K562 (cell line): ENCODE results near the gene SLC38A2. TPM values are rescaled to one million over a fixed set of nuclear protein-coding genes. Genes with fewer than 3 reads are reported as not detected.
A peak's percentile ranks its signal among the peaks of the same experiment; 100 is the strongest.

ENCODE experiments used
- BMI1 ChIP-seq: fragments of 150-350 bp; IDR thresholded peaks from 2 replicates; pipeline ENCODE4 v1.6.1; 2014; ENCODE audit warnings: low read length
- BRD9 ChIP-seq: fragments of 450-650 bp; IDR thresholded peaks from 2 replicates; pipeline ENCODE4 v1.6.1; 2018; ENCODE audit warnings: low read depth; ENCODE audit not compliant: partially characterized antibody
- CTBP1 ChIP-seq: fragments of 450-650 bp; IDR thresholded peaks from 2 replicates; pipeline ENCODE4 v1.6.1; 2016; ENCODE audit warnings: borderline replicate concordance
- IFI16 ChIP-seq: fragments of 250-450 bp; sonication (Bioruptor Pico); IDR thresholded peaks from 2 replicates; pipeline ENCODE4 v2.1.2; 2022; ENCODE audit warnings: mild to moderate bottlenecking, inconsistent platforms
- NCOA2 ChIP-seq, 2 experiments: fragments of 450-650 bp; IDR thresholded peaks; 2 replicates each; pipeline ENCODE4 v1.6.1; 2018; ENCODE audit warnings: mild to moderate bottlenecking in 2 of 2, moderate library complexity in 1 of 2; ENCODE audit not compliant: partially characterized antibody in 2 of 2
- PCBP2 ChIP-seq: fragments of 200-400 bp; formaldehyde crosslinking; IDR thresholded peaks from 2 replicates; pipeline ENCODE4 v1.6.1; 2018; ENCODE audit warnings: low read length, low read depth, mild to moderate bottlenecking, moderate library complexity; ENCODE audit not compliant: poor library complexity, severe bottlenecking
- POLR3A ChIP-seq: IDR thresholded peaks from 2 replicates; pipeline ENCODE4 v1.6.1; 2011; ENCODE audit warnings: borderline replicate concordance, mild to moderate bottlenecking, moderate library complexity; ENCODE audit not compliant: insufficient read length, insufficient read depth; ENCODE audit errors: extremely low read depth
- RBM39 ChIP-seq: fragments of 200-400 bp; formaldehyde crosslinking; optimal IDR thresholded peaks from 2 replicates; pipeline ENCODE3; 2018; ENCODE audit warnings: low read depth, low read length
- RHOXF2B ChIP-seq: fragments of 250-450 bp; sonication (Bioruptor Pico); conservative IDR thresholded peaks from 2 replicates; pipeline ENCODE4 v1.5.1; 2021
- RNF2 ChIP-seq: sonication (generic); IDR thresholded peaks from 2 replicates; pipeline ENCODE4 v1.6.1; 2016
- U2AF1 ChIP-seq: fragments of 200-400 bp; formaldehyde crosslinking; optimal IDR thresholded peaks from 2 replicates; pipeline ENCODE3; 2017; ENCODE audit warnings: mild to moderate bottlenecking, low read depth, low read length, moderate library complexity
- ZNF212 ChIP-seq: fragments of 450-650 bp; formaldehyde crosslinking; IDR thresholded peaks from 2 replicates; pipeline ENCODE4 v1.4.0; 2020; ENCODE audit warnings: mild to moderate bottlenecking
- ZNF324 ChIP-seq: fragments of 250-450 bp; sonication (Bioruptor Pico); IDR thresholded peaks from 2 replicates; pipeline ENCODE4 v1.4.0; 2020; ENCODE audit warnings: mild to moderate bottlenecking
- ZNF586 ChIP-seq: fragments of 450-650 bp; formaldehyde crosslinking; conservative IDR thresholded peaks from 2 replicates; pipeline ENCODE4 v1.4.0; 2020; ENCODE audit warnings: mild to moderate bottlenecking, moderate library complexity
- polyA plus RNA-seq, 8 experiments: library from polyadenylated mRNA; depleted of rRNA in 4 of 8; stranded (reverse) in 5 of 8; unstranded in 3 of 8; fragments of >200 nt; fragmentation: Nextera tagmentation in 2 of 8; fragmentation: Illumina TruSeq in 1 of 8; extraction: Ambion mirVana in 2 of 8; extraction: Trizol in 1 of 8; gene quantifications; 2 replicates each; pipeline versions ENCODE4 v1.2.1 to v1.2.3, GENCODE V29; 2011 to 2014; ENCODE audit warnings: inconsistent platforms in 1 of 8, missing spikeins in 1 of 8
- total RNA-seq, 7 experiments: library from RNA; depleted of rRNA in 6 of 7; stranded (reverse); fragments of >200 nt in 6 of 7; fragmentation: Illumina TruSeq in 2 of 7; extraction: Trizol in 2 of 7; gene quantifications; 2 replicates each; pipeline versions ENCODE4 v1.2.1 to v1.2.3, GENCODE V29; 2011 to 2021; ENCODE audit warnings: low replicate concordance in 1 of 7

SLC38A2 gene
- total and polyA plus RNA-seq, 9 of the 15 experiments (the other 6 are each of a cell fraction or from before 2014, with no cell fraction given), result 98.7 to 292 (median 143) TPM

- no peak for TF ChIP-seq RBM39
- no peak for TF ChIP-seq RHOXF2B (CRISPR knock-in tag)
- TF ChIP-seq ZNF324 (CRISPR knock-in tag), result no peak
- TF ChIP-seq BRD9, result peak; percentile 31
- peak; percentile 43; the same call in 1 of the 2 replicates for TF ChIP-seq CTBP1
- TF ChIP-seq POLR3A, result no peak
- TF ChIP-seq RNF2, result no peak
- TF ChIP-seq BMI1, result no peak
- TF ChIP-seq U2AF1, result no peak
- no peak for TF ChIP-seq PCBP2
- no peak for TF ChIP-seq ZNF586 (CRISPR knock-in tag)
- TF ChIP-seq IFI16, result no peak
- no peak for TF ChIP-seq NCOA2 (IDR thresholded peaks at IDR 0.05; ENCODE audit: partially characterized antibody in 2 of 2)
- no peak for TF ChIP-seq ZNF212 (CRISPR knock-in tag)
Observed at GRCh38 chr12:46385438-46385837, 12.9 kb upstream of the SLC38A2 start (continued).
